GM12878 (cell line): ENCODE results near the gene SMARCA4. TPM values are rescaled to one million over a fixed set of nuclear protein-coding genes. Genes with fewer than 3 reads are reported as not detected.
A peak's percentile ranks its signal among the peaks of the same experiment; 100 is the strongest.

Experiments used
- ATAC-seq: fragments of 200-7000 bp; cut with Tn5 transposase; 3 replicates; pipeline ENCODE4 v1.9.1; 2020; ENCODE audit warnings: mild to moderate bottlenecking, moderate library complexity
- BruUV-seq: library from RNA; stranded (reverse); fragments of 400-500 nt; replicated peaks from 2 replicates; lab custom pipeline; 2021; lab: Mats Ljungman, UMichigan
- CTCF ChIA-PET: fragments of 300-600 bp; sonication (Branson Sonifier 250); formaldehyde crosslinking; extraction: SDS; loops from one replicate; lab custom pipeline; 2021; ENCODE audit warnings: inconsistent platforms; lab: Yijun Ruan, JAX
- POLR2A ChIA-PET: fragments of 350-600 bp; formaldehyde crosslinking; extraction: SDS; loops from one replicate; lab custom pipeline; 2021; ENCODE audit warnings: inconsistent platforms; lab: Charles Lee
- RAD21 ChIA-PET: fragments of 300-600 bp; sonication (Branson Sonifier 250); formaldehyde crosslinking; loops from one replicate; lab custom pipeline; 2023; ENCODE audit warnings: antibody characterized with exemption; ENCODE audit not compliant: unreplicated experiment; lab: Charles Lee
- SMC1A ChIA-PET: fragments of 300-600 bp; sonication (Branson Sonifier 250); formaldehyde crosslinking; loops from one replicate; lab custom pipeline; 2023; ENCODE audit not compliant: unreplicated experiment, uncharacterized antibody; lab: Charles Lee
- DNase-seq: peaks from one replicate; pipeline ENCODE4 v3.0.0-alpha.2; 2011; ENCODE audit warnings: low read depth, low spot score
- FAIRE-seq: peaks from 3 replicates; lab custom pipeline; 2011; peaks lifted over from hg19 to GRCh38; lab: Jason Lieb, UNC
- H2AFZ ChIP-seq: 2 replicates; pipeline ENCODE4 v1.6.0; 2011; ENCODE audit warnings: low read depth, low read length, control low read depth; ENCODE audit not compliant: control insufficient read depth
- H3K27ac ChIP-seq: 2 replicates; pipeline ENCODE4 v1.5.1; 2011; ENCODE audit warnings: control low read depth; ENCODE audit not compliant: control insufficient read depth, insufficient read depth
- H3K27me3 ChIP-seq, 2 experiments: replicated peaks in 1 of 2; 2 replicates each; pipeline versions ENCODE4 v1.6.0 to v1.6.1; 2011; ENCODE audit warnings: low read length in 1 of 2; ENCODE audit not compliant: control insufficient read depth in 2 of 2, insufficient read depth in 2 of 2
- H3K36me3 ChIP-seq, 2 experiments: 2 replicates each; pipeline ENCODE4 v1.5.1; 2011; ENCODE audit warnings: low read length in 1 of 2; ENCODE audit not compliant: control insufficient read depth in 2 of 2, insufficient read depth in 2 of 2
- H3K4me1 ChIP-seq: 2 replicates; pipeline ENCODE4 v1.6.1; 2011; ENCODE audit warnings: mild to moderate bottlenecking, low read length, moderate library complexity, mixed read lengths; ENCODE audit not compliant: control insufficient read depth, insufficient read depth
- H3K4me2 ChIP-seq: 2 replicates; pipeline ENCODE4 v1.6.0; 2011; ENCODE audit warnings: control low read depth; ENCODE audit not compliant: control insufficient read depth, insufficient read depth
- H3K4me3 ChIP-seq: fragments of 200-600 bp; sonication (generic); 2 replicates; pipeline ENCODE4 v1.5.1; 2016
- H3K79me2 ChIP-seq: 2 replicates; pipeline ENCODE4 v1.6.0; 2011; ENCODE audit warnings: low read length; ENCODE audit not compliant: control insufficient read depth, insufficient read depth
- H3K9ac ChIP-seq: 2 replicates; pipeline ENCODE4 v1.8.0; 2011; ENCODE audit warnings: low read length, control low read depth, mixed read lengths; ENCODE audit not compliant: control insufficient read depth, insufficient read depth
- H3K9me3 ChIP-seq: replicated peaks from 3 replicates; pipeline ENCODE4 v1.5.1; 2011; ENCODE audit warnings: mild to moderate bottlenecking, low read length; ENCODE audit not compliant: control insufficient read depth, insufficient read depth
- H4K20me1 ChIP-seq: 2 replicates; pipeline ENCODE4 v1.6.0; 2011; ENCODE audit not compliant: control insufficient read depth, insufficient read depth
- IKZF1 ChIP-seq: fragments of 450-650 bp; conservative IDR thresholded peaks from 2 replicates; pipeline ENCODE4 v1.6.1; 2017; ENCODE audit warnings: antibody characterized with exemption, mild to moderate bottlenecking
- IRF4 ChIP-seq: IDR thresholded peaks from 2 replicates; pipeline ENCODE4 v1.6.1; 2011; ENCODE audit warnings: low read depth, low read length
- KAT2A ChIP-seq: conservative IDR thresholded peaks from 2 replicates; pipeline ENCODE4 v1.6.1; 2011; ENCODE audit warnings: low read depth, low read length; ENCODE audit not compliant: control insufficient read depth
- LARP7 ChIP-seq: fragments of 450-650 bp; IDR thresholded peaks from 2 replicates; pipeline ENCODE4 v1.6.1; 2017; ENCODE audit warnings: mild to moderate bottlenecking
- MLLT1 ChIP-seq: fragments of 450-650 bp; IDR thresholded peaks from 2 replicates; pipeline ENCODE4 v1.6.1; 2016; ENCODE audit warnings: mild to moderate bottlenecking
- NR2C1 ChIP-seq: fragments of 450-650 bp; IDR thresholded peaks from 2 replicates; pipeline ENCODE4 v1.6.1; 2017; ENCODE audit warnings: antibody characterized with exemption, mild to moderate bottlenecking, moderate library complexity
- SREBF1 ChIP-seq: IDR thresholded peaks from 2 replicates; pipeline ENCODE4 v1.6.1; 2012; ENCODE audit warnings: mild to moderate bottlenecking, low read length
- TAF1 ChIP-seq: IDR thresholded peaks from 2 replicates; pipeline ENCODE4 v1.6.1; 2011; ENCODE audit warnings: mild to moderate bottlenecking, low read depth, low read length, borderline replicate concordance
- ZBED1 ChIP-seq: IDR thresholded peaks from 2 replicates; pipeline ENCODE4 v1.6.1; 2016; ENCODE audit warnings: borderline replicate concordance
- ZNF622 ChIP-seq: fragments of 450-650 bp; IDR thresholded peaks from 2 replicates; pipeline ENCODE4 v1.6.1; 2017; ENCODE audit warnings: mild to moderate bottlenecking, inconsistent platforms
- WGBS: methylation state at CpG from one replicate; pipeline ENCODE4 v1.1.6; 2016; ENCODE audit warnings: low lambda C conversion rate; ENCODE audit not compliant: insufficient replicate concordance, insufficient coverage; ENCODE audit errors: missing lambda C conversion rate; 5-methylcytosine and 5-hydroxymethylcytosine counted together
- in situ Hi-C: fragments of 300-500 bp; cut with MboI; formaldehyde crosslinking; loops from 9 replicates; pipeline ENCODE4 v1.14.3; 2018; ENCODE audit warnings: mixed read lengths
- intact Hi-C: fragments of 100-400 bp; cut with micrococcal nuclease; formaldehyde crosslinking; loops from one replicate; pipeline ENCODE4 v1.14.2; 2022; ENCODE audit not compliant: unreplicated experiment
- polyA plus RNA-seq, 11 experiments: library from polyadenylated mRNA; depleted of rRNA in 4 of 11; unstranded in 6 of 11; stranded (reverse) in 5 of 11; fragments of >200 nt; fragmentation: Nextera tagmentation in 4 of 11; fragmentation: Illumina TruSeq in 1 of 11; extraction: Ambion mirVana in 4 of 11; extraction: Trizol in 1 of 11; gene quantifications; 1 replicate in 1 of 11; 2 replicates in 10 of 11; pipeline versions ENCODE4 v1.2.1 to v1.2.3, GENCODE V29; 2011 to 2016; ENCODE audit warnings: inconsistent platforms in 2 of 11, missing spikeins in 2 of 11, low read depth in 1 of 11
- total RNA-seq, 4 experiments: library from RNA; depleted of rRNA in 3 of 4; stranded (reverse); fragments of >200 nt in 3 of 4; fragmentation: Illumina TruSeq in 1 of 4; extraction: Trizol in 1 of 4; gene quantifications; 2 replicates each; pipeline versions ENCODE4 v1.2.1 to v1.2.3, GENCODE V29; 2013 to 2021
- TF ChIP-seq, protein P1 (sequence below): IDR thresholded peaks from 2 replicates; pipeline ENCODE4 v1.6.1; 2011; ENCODE audit warnings: borderline replicate concordance, low read depth, mild to moderate bottlenecking, moderate library complexity, low read length; ENCODE audit not compliant: insufficient read depth, poor library complexity, severe bottlenecking
- TF ChIP-seq, protein P2 (sequence below): fragments of 150-350 bp; IDR thresholded peaks from 2 replicates; pipeline ENCODE4 v1.6.1; 2016; ENCODE audit warnings: low read depth, low read length

SMARCA4 gene
- total and polyA plus RNA-seq, 10 of the 15 experiments (the other 5 are each of a cell fraction or from before 2014, with no cell fraction given) = 22.4 to 175 (median 57.4) TPM

DNA sequence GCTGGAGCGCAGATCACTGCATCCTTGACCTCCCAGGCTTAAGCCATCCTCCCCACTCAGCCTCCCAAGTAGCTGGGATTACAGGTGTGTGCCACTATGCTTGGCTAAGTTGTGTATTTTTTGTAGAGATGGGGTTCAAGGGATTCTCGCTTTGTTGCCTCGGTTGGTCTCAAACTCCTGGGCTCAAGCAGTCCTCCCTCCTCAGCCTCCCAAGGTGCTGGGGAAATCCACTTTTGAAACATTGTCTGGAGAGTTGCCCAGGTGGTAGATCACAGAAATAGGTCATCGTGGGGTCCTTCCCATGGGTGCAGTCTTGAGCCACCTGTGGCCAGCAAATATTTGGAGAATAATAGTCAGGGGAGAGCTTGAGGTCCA lies 133.7 kb downstream of the SMARCA4 start:
- Histone ChIP-seq H3K9ac (peak overlapping the region; percentile 65), H3K9me3 (no peaks in the 10 kb centered on the region), H3K4me1 (peaks cover 38% of the 10 kb centered on the region), H3K36me3 (peaks cover 0 to 17% of the 10 kb centered on the region in 2 experiments; a peak in 2 of 4 replicates), H3K27me3 (no peaks in the 10 kb centered on the region), H3K27ac (peak overlapping the region; percentile 81), H4K20me1 (no peaks in the 10 kb centered on the region; the same call in none of the 2 replicates), H2AFZ (no peak overlapping the region), H3K4me3 (peak overlapping the region; percentile 50), H3K79me2 (peaks cover 88% of the 10 kb centered on the region), H3K4me2 (peak overlapping the region; percentile 85)
- DNase-seq (no peak), ATAC-seq (no peak), FAIRE-seq (no peak)
- TSS peak; percentile 75 for BruUV-seq
- in situ Hi-C loops = no loop called here
- ChIA-PET SMC1A (interaction anchor here (0.5 to 3.4 kb wide), 7 partner anchors 54 to 230 kb away, joined by 3 to 8 read pairs (median 3); no protein-coding TSS in a partner anchor), CTCF (interaction anchor here (0.7 to 3.9 kb wide), 4 partner anchors 31 to 59 kb away, joined by 4 to 22 read pairs (median 8); no protein-coding TSS in a partner anchor), RAD21 (interaction anchor here (0.6 to 1.4 kb wide), 5 partner anchors 48 to 392 kb away, joined by 3 to 6 read pairs (median 4); no protein-coding TSS in a partner anchor), POLR2A (interaction anchor here (0.5 to 1.9 kb wide), 8 partner anchors 10 to 134 kb away, joined by 3 to 5 read pairs (median 4); no protein-coding TSS in a partner anchor)
- 72% methylated on average over 4 of the region's 4 CpGs for WGBS
- TF ChIP-seq, protein P1, sequence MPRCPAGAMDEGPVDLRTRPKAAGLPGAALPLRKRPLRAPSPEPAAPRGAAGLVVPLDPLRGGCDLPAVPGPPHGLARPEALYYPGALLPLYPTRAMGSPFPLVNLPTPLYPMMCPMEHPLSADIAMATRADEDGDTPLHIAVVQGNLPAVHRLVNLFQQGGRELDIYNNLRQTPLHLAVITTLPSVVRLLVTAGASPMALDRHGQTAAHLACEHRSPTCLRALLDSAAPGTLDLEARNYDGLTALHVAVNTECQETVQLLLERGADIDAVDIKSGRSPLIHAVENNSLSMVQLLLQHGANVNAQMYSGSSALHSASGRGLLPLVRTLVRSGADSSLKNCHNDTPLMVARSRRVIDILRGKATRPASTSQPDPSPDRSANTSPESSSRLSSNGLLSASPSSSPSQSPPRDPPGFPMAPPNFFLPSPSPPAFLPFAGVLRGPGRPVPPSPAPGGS = no peak
- TF ChIP-seq, protein P2, sequence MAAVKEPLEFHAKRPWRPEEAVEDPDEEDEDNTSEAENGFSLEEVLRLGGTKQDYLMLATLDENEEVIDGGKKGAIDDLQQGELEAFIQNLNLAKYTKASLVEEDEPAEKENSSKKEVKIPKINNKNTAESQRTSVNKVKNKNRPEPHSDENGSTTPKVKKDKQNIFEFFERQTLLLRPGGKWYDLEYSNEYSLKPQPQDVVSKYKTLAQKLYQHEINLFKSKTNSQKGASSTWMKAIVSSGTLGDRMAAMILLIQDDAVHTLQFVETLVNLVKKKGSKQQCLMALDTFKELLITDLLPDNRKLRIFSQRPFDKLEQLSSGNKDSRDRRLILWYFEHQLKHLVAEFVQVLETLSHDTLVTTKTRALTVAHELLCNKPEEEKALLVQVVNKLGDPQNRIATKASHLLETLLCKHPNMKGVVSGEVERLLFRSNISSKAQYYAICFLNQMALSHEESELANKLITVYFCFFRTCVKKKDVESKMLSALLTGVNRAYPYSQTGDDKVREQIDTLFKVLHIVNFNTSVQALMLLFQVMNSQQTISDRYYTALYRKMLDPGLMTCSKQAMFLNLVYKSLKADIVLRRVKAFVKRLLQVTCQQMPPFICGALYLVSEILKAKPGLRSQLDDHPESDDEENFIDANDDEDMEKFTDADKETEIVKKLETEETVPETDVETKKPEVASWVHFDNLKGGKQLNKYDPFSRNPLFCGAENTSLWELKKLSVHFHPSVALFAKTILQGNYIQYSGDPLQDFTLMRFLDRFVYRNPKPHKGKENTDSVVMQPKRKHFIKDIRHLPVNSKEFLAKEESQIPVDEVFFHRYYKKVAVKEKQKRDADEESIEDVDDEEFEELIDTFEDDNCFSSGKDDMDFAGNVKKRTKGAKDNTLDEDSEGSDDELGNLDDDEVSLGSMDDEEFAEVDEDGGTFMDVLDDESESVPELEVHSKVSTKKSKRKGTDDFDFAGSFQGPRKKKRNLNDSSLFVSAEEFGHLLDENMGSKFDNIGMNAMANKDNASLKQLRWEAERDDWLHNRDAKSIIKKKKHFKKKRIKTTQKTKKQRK = no peak
- TF ChIP-seq IRF4 = no peak
- no peak for TF ChIP-seq IKZF1
- no peak for TF ChIP-seq MLLT1
- TF ChIP-seq LARP7 = no peak
- no peak for TF ChIP-seq ZNF622
- TF ChIP-seq SREBF1 = no peak
- TF ChIP-seq TAF1 = no peak
- TF ChIP-seq NR2C1 = no peak
- TF ChIP-seq ZBED1 = no peak
- no peak for TF ChIP-seq KAT2A
- intact Hi-C loops = loop anchor here (5.0 to 10.0 kb wide), 3 partner anchors 217 to 1690 kb away; partner anchors contain the start of gene DNM2
